HCT116 (cell line): Measurements from ENCODE around the gene IGFBPL1. TPM values are rescaled to one million over a fixed set of nuclear protein-coding genes. Genes with fewer than 3 reads are reported as not detected.

Source experiments
- ATAC-seq: fragments of 200-7000 bp; cut with Tn5 transposase; 2 replicates; pipeline ENCODE4 v1.9.1; 2020; ENCODE audit warnings: mild to moderate bottlenecking, moderate library complexity
- BruUV-seq: library from RNA; stranded (reverse); fragments of 400-500 nt; replicated peaks from 2 replicates; lab custom pipeline; 2021; lab: Mats Ljungman, UMichigan
- CTCF ChIA-PET: fragments of 300-600 bp; sonication (Branson Sonifier 250); formaldehyde crosslinking; loops from one replicate; lab custom pipeline; 2021; ENCODE audit warnings: antibody characterized with exemption; lab: Charles Lee
- POLR2A ChIA-PET: fragments of 300-600, 350-600 bp; sonication (Branson Sonifier 250); formaldehyde crosslinking; loops from one replicate; lab custom pipeline; 2021; ENCODE audit warnings: antibody characterized with exemption; lab: Charles Lee
- RAD21 ChIA-PET, 2 experiments: fragments of 300-600 bp; sonication (Branson Sonifier 250); formaldehyde crosslinking; loops; one replicate each; lab custom pipeline; 2023; ENCODE audit warnings: low total read pairs in 2 of 2; ENCODE audit not compliant: uncharacterized antibody in 2 of 2, unreplicated experiment in 2 of 2, low non-redundant PET in 1 of 2; lab: Charles Lee
- DNase-seq: peaks from one replicate; pipeline ENCODE4 v3.0.0-alpha.2; 2010; ENCODE audit warnings: low read depth, low spot score
- H2AFZ ChIP-seq: fragments of 200-600 bp; shearing (Covaris generic), sonication (generic); 2 replicates; pipeline ENCODE4 v1.6.1; 2017; ENCODE audit warnings: low read depth, mixed run types, mixed read lengths, antibody characterized with exemption, low read length; ENCODE audit not compliant: poor library complexity, severe bottlenecking
- H3K27ac ChIP-seq: 2 replicates; pipeline ENCODE4 v1.5.1; 2012; ENCODE audit warnings: low read depth, low read length
- H3K27me3 ChIP-seq: fragments of 200-600 bp; sonication (generic); 2 replicates; pipeline ENCODE4 v1.6.1; 2016; ENCODE audit warnings: mixed run types, low read length, mixed read lengths; ENCODE audit not compliant: insufficient read depth
- H3K36me3 ChIP-seq, 2 experiments: fragments of 200-500 bp in 1 of 2; fragments of 200-600 bp in 1 of 2; sonication (Bioruptor generic) in 1 of 2; sonication (generic) in 1 of 2; 2 replicates each; pipeline versions ENCODE4 v1.5.1 to v1.6.1; 2014 to 2016; ENCODE audit warnings: low read length in 2 of 2, inconsistent platforms in 1 of 2, mixed read lengths in 1 of 2, mixed run types in 1 of 2; ENCODE audit not compliant: insufficient read depth in 2 of 2, control insufficient read depth in 1 of 2
- H3K4me1 ChIP-seq, 2 experiments: fragments of 200-600 bp in 1 of 2; sonication (generic) in 1 of 2; 2 replicates each; pipeline versions ENCODE4 v1.5.1 to v1.6.1; 2012 to 2017; ENCODE audit warnings: low read length in 2 of 2, inconsistent platforms in 1 of 2, mild to moderate bottlenecking in 1 of 2, mixed read lengths in 1 of 2, mixed run types in 1 of 2, moderate library complexity in 1 of 2; ENCODE audit not compliant: insufficient read depth in 2 of 2, control insufficient read depth in 1 of 2
- H3K4me2 ChIP-seq: fragments of 200-600 bp; sonication (generic); 2 replicates; pipeline ENCODE4 v1.6.1; 2017; ENCODE audit warnings: mixed run types, low read length, mixed read lengths
- H3K4me3 ChIP-seq, 2 experiments: fragments of 200-600 bp in 1 of 2; sonication (generic) in 1 of 2; replicated peaks in 1 of 2; 2 replicates each; pipeline ENCODE4 v1.5.1; 2011 to 2016; ENCODE audit warnings: low read length in 2 of 2, control low read depth in 1 of 2, low read depth in 1 of 2, mild to moderate bottlenecking in 1 of 2, mixed read lengths in 1 of 2, mixed run types in 1 of 2
- H3K79me2 ChIP-seq: fragments of 200-600 bp; sonication (generic); 2 replicates; pipeline ENCODE4 v1.6.1; 2017; ENCODE audit warnings: mild to moderate bottlenecking, mixed run types, low read length, moderate library complexity, mixed read lengths; ENCODE audit not compliant: insufficient read depth
- H3K9ac ChIP-seq: fragments of 200-600 bp; sonication (generic); 2 replicates; pipeline ENCODE4 v1.6.1; 2016; ENCODE audit warnings: low read length, mixed read lengths
- H3K9me2 ChIP-seq: fragments of 200-600 bp; sonication (generic), shearing (Covaris generic); 2 replicates; pipeline ENCODE4 v1.6.1; 2017; ENCODE audit warnings: mixed run types, mild to moderate bottlenecking, moderate library complexity; ENCODE audit not compliant: insufficient read depth
- H3K9me3 ChIP-seq, 2 experiments: fragments of 200-500 bp in 1 of 2; fragments of 200-600 bp in 1 of 2; sonication (Bioruptor generic) in 1 of 2; sonication (generic) in 1 of 2; 2 replicates each; pipeline ENCODE4 v1.6.1; 2014 to 2017; ENCODE audit warnings: low read length in 2 of 2, mixed read lengths in 2 of 2, inconsistent platforms in 1 of 2, low read depth in 1 of 2, mild to moderate bottlenecking in 1 of 2, mixed run types in 1 of 2, moderate library complexity in 1 of 2; ENCODE audit not compliant: control insufficient read depth in 1 of 2, insufficient read depth in 1 of 2
- H4K20me1 ChIP-seq: fragments of 200-600 bp; sonication (generic), shearing (Covaris generic); 2 replicates; pipeline ENCODE4 v1.6.1; 2017; ENCODE audit warnings: mixed run types, mild to moderate bottlenecking, moderate library complexity; ENCODE audit not compliant: insufficient read depth
- CBX3 ChIP-seq: IDR thresholded peaks from 2 replicates; pipeline ENCODE4 v1.6.1; 2012; ENCODE audit warnings: low read depth
- EGR1 ChIP-seq: IDR thresholded peaks from 2 replicates; pipeline ENCODE4 v1.6.1; 2012; ENCODE audit warnings: low read depth
- JUND ChIP-seq: IDR thresholded peaks from 2 replicates; pipeline ENCODE4 v1.6.1; 2012
- POLR2AphosphoS5 ChIP-seq: IDR thresholded peaks from 2 replicates; pipeline ENCODE4 v1.6.1; 2011; ENCODE audit warnings: mild to moderate bottlenecking, low read depth, low read length, moderate library complexity
- SP1 ChIP-seq: IDR thresholded peaks from 2 replicates; pipeline ENCODE4 v1.6.1; 2012; ENCODE audit warnings: low read depth
- YY1 ChIP-seq: IDR thresholded peaks from 2 replicates; pipeline ENCODE4 v1.6.1; 2011; ENCODE audit warnings: low read length, low read depth, moderate library complexity, mild to moderate bottlenecking; ENCODE audit not compliant: insufficient replicate concordance; ENCODE audit errors: extremely low read depth
- intact Hi-C: fragments of 100-400 bp; cut with micrococcal nuclease; formaldehyde crosslinking; loops from 2 replicates; pipeline ENCODE4 v1.10.0; 2022
- total RNA-seq: library from RNA; stranded (reverse); gene quantifications from one replicate; pipeline ENCODE4 v1.2.1, GENCODE V29; 2021; ENCODE audit not compliant: unreplicated experiment
- TF ChIP-seq, protein P1 (sequence below): IDR thresholded peaks from 2 replicates; pipeline ENCODE4 v1.6.1; 2012
- TF ChIP-seq, protein P2 (sequence below): IDR thresholded peaks from 2 replicates; pipeline ENCODE4 v1.6.1; 2012; ENCODE audit warnings: low read depth

IGFBPL1 gene
- total RNA-seq, 1 experiment from 2014 or later = not detected

DNA sequence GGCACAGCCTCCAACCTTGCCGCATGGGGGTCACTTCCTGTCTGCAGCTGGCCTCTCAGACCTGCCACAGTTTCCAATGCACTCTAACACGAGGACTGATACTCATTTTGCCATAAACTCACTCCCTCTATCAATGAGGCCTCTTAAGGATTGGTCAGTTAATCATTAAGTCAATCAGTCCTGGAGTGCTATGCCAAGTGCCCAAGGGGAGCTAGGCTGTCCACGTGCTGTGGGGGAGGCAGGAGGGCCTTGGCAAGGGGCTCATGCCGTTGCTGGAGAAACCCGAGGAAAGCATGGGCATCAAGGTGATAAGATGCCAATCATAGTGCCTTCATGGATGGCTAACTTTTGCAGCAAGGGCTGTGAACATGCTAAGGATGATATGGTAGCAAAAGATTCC lies 33.4 kb downstream of the IGFBPL1 start:
- POLR2A ChIA-PET = no interaction called here
- TF ChIP-seq, protein P1, sequence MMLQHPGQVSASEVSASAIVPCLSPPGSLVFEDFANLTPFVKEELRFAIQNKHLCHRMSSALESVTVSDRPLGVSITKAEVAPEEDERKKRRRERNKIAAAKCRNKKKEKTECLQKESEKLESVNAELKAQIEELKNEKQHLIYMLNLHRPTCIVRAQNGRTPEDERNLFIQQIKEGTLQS = no peak
- no peak for TF ChIP-seq SP1
- no peak for TF ChIP-seq POLR2AphosphoS5
- no peak for TF ChIP-seq CBX3
- no peak for TF ChIP-seq JUND
- no peak for TF ChIP-seq YY1
- no peak for TF ChIP-seq EGR1
- TF ChIP-seq, protein P2, sequence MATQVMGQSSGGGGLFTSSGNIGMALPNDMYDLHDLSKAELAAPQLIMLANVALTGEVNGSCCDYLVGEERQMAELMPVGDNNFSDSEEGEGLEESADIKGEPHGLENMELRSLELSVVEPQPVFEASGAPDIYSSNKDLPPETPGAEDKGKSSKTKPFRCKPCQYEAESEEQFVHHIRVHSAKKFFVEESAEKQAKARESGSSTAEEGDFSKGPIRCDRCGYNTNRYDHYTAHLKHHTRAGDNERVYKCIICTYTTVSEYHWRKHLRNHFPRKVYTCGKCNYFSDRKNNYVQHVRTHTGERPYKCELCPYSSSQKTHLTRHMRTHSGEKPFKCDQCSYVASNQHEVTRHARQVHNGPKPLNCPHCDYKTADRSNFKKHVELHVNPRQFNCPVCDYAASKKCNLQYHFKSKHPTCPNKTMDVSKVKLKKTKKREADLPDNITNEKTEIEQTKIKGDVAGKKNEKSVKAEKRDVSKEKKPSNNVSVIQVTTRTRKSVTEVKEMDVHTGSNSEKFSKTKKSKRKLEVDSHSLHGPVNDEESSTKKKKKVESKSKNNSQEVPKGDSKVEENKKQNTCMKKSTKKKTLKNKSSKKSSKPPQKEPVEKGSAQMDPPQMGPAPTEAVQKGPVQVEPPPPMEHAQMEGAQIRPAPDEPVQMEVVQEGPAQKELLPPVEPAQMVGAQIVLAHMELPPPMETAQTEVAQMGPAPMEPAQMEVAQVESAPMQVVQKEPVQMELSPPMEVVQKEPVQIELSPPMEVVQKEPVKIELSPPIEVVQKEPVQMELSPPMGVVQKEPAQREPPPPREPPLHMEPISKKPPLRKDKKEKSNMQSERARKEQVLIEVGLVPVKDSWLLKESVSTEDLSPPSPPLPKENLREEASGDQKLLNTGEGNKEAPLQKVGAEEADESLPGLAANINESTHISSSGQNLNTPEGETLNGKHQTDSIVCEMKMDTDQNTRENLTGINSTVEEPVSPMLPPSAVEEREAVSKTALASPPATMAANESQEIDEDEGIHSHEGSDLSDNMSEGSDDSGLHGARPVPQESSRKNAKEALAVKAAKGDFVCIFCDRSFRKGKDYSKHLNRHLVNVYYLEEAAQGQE = no peak
- TF ChIP-seq, all 23 proteins: peak for 0
- H3K79me2 ChIP-seq = peaks cover 32% of the 10 kb centered on the region
- H4K20me1 ChIP-seq = no peaks in the 10 kb centered on the region
- ATAC-seq (no peak), DNase-seq (no peak)
- no peak overlapping the region for H3K27ac ChIP-seq
- H3K4me3 ChIP-seq = no peak overlapping the region
- no peak overlapping the region for H3K9ac ChIP-seq
- H3K36me3 ChIP-seq = peaks cover 0 to 8% of the 10 kb centered on the region in 2 experiments; a peak in 1 of 4 replicates
- CTCF ChIA-PET = no interaction called here
- H2AFZ ChIP-seq = no peak overlapping the region
- H3K9me2 ChIP-seq = no peaks in the 10 kb centered on the region
- BruUV-seq = no TSS peak
- no peaks in the 10 kb centered on the region for H3K27me3 ChIP-seq
- RAD21 ChIA-PET = no interaction called here
- intact Hi-C loops = loop anchor here (10.0 kb wide), 1 partner anchor 906 kb away; the partner anchor contains the start of gene POLR1E
- H3K4me2 ChIP-seq = no peak overlapping the region
- no peaks in the 10 kb centered on the region for H3K9me3 ChIP-seq
- H3K4me1 ChIP-seq = peaks cover 5 to 13% of the 10 kb centered on the region in 2 experiments; a peak in 3 of 4 replicates
